H9 (cell line): ENCODE results near the gene DYNLRB1. TPM values are rescaled to one million over a fixed set of nuclear protein-coding genes. Genes with fewer than 3 reads are reported as not detected.

Experiments
- DNase-seq: peaks from one replicate; pipeline ENCODE4 v3.0.0-alpha.2; 2017
- H2AFZ ChIP-seq: one replicate; pipeline ENCODE4 v1.6.1; 2013; ENCODE audit warnings: mild to moderate bottlenecking, low read length, control low read depth, moderate library complexity
- H2AK5ac ChIP-seq: 2 replicates; pipeline ENCODE4 v1.6.1; 2013; ENCODE audit warnings: low read length, control low read depth, mixed read lengths; ENCODE audit not compliant: insufficient read length
- H2BK120ac ChIP-seq: one replicate; pipeline ENCODE4 v1.6.1; 2013; ENCODE audit warnings: low read depth, mild to moderate bottlenecking, low read length, control low read depth, inconsistent platforms; ENCODE audit not compliant: poor library complexity, severe bottlenecking
- H2BK12ac ChIP-seq: 2 replicates; pipeline ENCODE4 v1.6.1; 2013; ENCODE audit warnings: low read length, control low read depth, mixed read lengths, low read depth; ENCODE audit not compliant: insufficient read length
- H2BK15ac ChIP-seq: 2 replicates; pipeline ENCODE4 v1.6.1; 2013; ENCODE audit warnings: low read depth, low read length, control low read depth
- H2BK20ac ChIP-seq: one replicate; pipeline ENCODE4 v1.6.1; 2013; ENCODE audit warnings: low read depth, mild to moderate bottlenecking, low read length, control low read depth, inconsistent platforms; ENCODE audit not compliant: poor library complexity, severe bottlenecking
- H2BK5ac ChIP-seq: 2 replicates; pipeline ENCODE4 v1.6.1; 2013; ENCODE audit warnings: low read length, control low read depth, mixed read lengths; ENCODE audit not compliant: insufficient read length
- H3K14ac ChIP-seq: 2 replicates; pipeline ENCODE4 v1.6.1; 2013; ENCODE audit warnings: low read length, control low read depth; ENCODE audit not compliant: insufficient read depth
- H3K18ac ChIP-seq: 2 replicates; pipeline ENCODE4 v1.6.1; 2013; ENCODE audit warnings: low read depth, mild to moderate bottlenecking, mixed read lengths, low read length, control low read depth; ENCODE audit not compliant: insufficient read length
- H3K23ac ChIP-seq: 2 replicates; pipeline ENCODE4 v1.6.1; 2013; ENCODE audit warnings: low read length, control low read depth, mixed read lengths, low read depth; ENCODE audit not compliant: insufficient read length
- H3K23me2 ChIP-seq: 2 replicates; pipeline ENCODE4 v1.6.1; 2013; ENCODE audit warnings: low read depth, mild to moderate bottlenecking, mixed read lengths, low read length, control low read depth; ENCODE audit not compliant: insufficient read length, poor library complexity, severe bottlenecking
- H3K27ac ChIP-seq: 2 replicates; pipeline ENCODE4 v1.5.1; 2013; ENCODE audit warnings: low read length, control low read depth, mixed read lengths, low read depth; ENCODE audit not compliant: insufficient read length
- H3K27me3 ChIP-seq: 2 replicates; pipeline ENCODE4 v1.6.1; 2013; ENCODE audit warnings: low read length, control low read depth, inconsistent platforms; ENCODE audit not compliant: insufficient read depth
- H3K4ac ChIP-seq: 2 replicates; pipeline ENCODE4 v1.6.1; 2013; ENCODE audit warnings: low read depth, mild to moderate bottlenecking, control low read depth, inconsistent platforms, low read length, moderate library complexity
- H3K4me1 ChIP-seq: 2 replicates; pipeline ENCODE4 v1.6.1; 2013; ENCODE audit warnings: low read length, control low read depth, inconsistent platforms; ENCODE audit not compliant: insufficient read depth
- H3K4me2 ChIP-seq: 2 replicates; pipeline ENCODE4 v1.6.1; 2013; ENCODE audit warnings: low read length, control low read depth, mixed read lengths; ENCODE audit not compliant: insufficient read length, insufficient read depth
- H3K56ac ChIP-seq: 2 replicates; pipeline ENCODE4 v1.6.1; 2013; ENCODE audit warnings: low read depth, mild to moderate bottlenecking, mixed read lengths, low read length, control low read depth; ENCODE audit not compliant: insufficient read length
- H3K79me1 ChIP-seq: 2 replicates; pipeline ENCODE4 v1.6.1; 2013; ENCODE audit warnings: low read depth, mild to moderate bottlenecking, moderate library complexity, low read length, control low read depth, inconsistent platforms; ENCODE audit not compliant: insufficient read depth, poor library complexity, severe bottlenecking
- H3K79me2 ChIP-seq: 2 replicates; pipeline ENCODE4 v1.6.1; 2013; ENCODE audit warnings: low read length, control low read depth, inconsistent platforms; ENCODE audit not compliant: insufficient read depth
- H3K9ac ChIP-seq: 2 replicates; pipeline ENCODE4 v1.6.1; 2013; ENCODE audit warnings: low read length, control low read depth, mixed read lengths; ENCODE audit not compliant: insufficient read length; ENCODE audit errors: extremely low read depth
- H3K9me3 ChIP-seq: one replicate; pipeline ENCODE4 v1.6.1; 2013; ENCODE audit warnings: low read depth, low read length, inconsistent platforms; ENCODE audit not compliant: control insufficient read depth
- H3T11ph ChIP-seq: one replicate; pipeline ENCODE4 v1.6.1; 2013; ENCODE audit warnings: mild to moderate bottlenecking, low read length, control low read depth, inconsistent platforms
- H4K20me1 ChIP-seq: one replicate; pipeline ENCODE4 v1.6.1; 2013; ENCODE audit not compliant: control insufficient read depth, insufficient read length, insufficient read depth
- H4K5ac ChIP-seq: 2 replicates; pipeline ENCODE4 v1.6.1; 2013; ENCODE audit warnings: low read depth, mild to moderate bottlenecking, mixed read lengths, low read length, control low read depth; ENCODE audit not compliant: insufficient read length
- H4K8ac ChIP-seq: replicated peaks from 2 replicates; pipeline ENCODE4 v1.6.1; 2013; ENCODE audit warnings: low read length, control low read depth, mixed read lengths, low read depth; ENCODE audit not compliant: insufficient read length
- H4K91ac ChIP-seq: 2 replicates; pipeline ENCODE4 v1.6.1; 2013; ENCODE audit warnings: low read depth, mild to moderate bottlenecking, moderate library complexity, mixed read lengths, low read length, control low read depth; ENCODE audit not compliant: insufficient read length
- H3K27ac Mint-ChIP-seq, 3 experiments: 2 replicates in 2 of 3; 3 replicates in 1 of 3; pipeline ENCODE4 v1.8.0; 2020 to 2021; ENCODE audit warnings: mixed read lengths in 3 of 3, mild to moderate bottlenecking in 1 of 3, moderate library complexity in 1 of 3
- H3K27me3 Mint-ChIP-seq: 2 replicates; pipeline ENCODE4 v1.8.0; 2021; ENCODE audit warnings: low read depth, mild to moderate bottlenecking, moderate library complexity, mixed read lengths
- H3K36me3 Mint-ChIP-seq, 3 experiments: 2 replicates in 2 of 3; 3 replicates in 1 of 3; pipeline ENCODE4 v1.8.0; 2020 to 2021; ENCODE audit warnings: low read depth in 3 of 3, mixed read lengths in 3 of 3; ENCODE audit not compliant: insufficient read depth in 1 of 3
- H3K4me1 Mint-ChIP-seq, 2 experiments: 2 replicates each; pipeline ENCODE4 v1.8.0; 2020; ENCODE audit warnings: mixed read lengths in 2 of 2
- H3K4me3 Mint-ChIP-seq, 2 experiments: 2 replicates in 1 of 2; 3 replicates in 1 of 2; pipeline ENCODE4 v1.8.0; 2020 to 2021; ENCODE audit warnings: mild to moderate bottlenecking in 2 of 2, mixed read lengths in 2 of 2, moderate library complexity in 1 of 2
- H3K9me3 Mint-ChIP-seq, 2 experiments: 2 replicates in 1 of 2; 3 replicates in 1 of 2; pipeline ENCODE4 v1.8.0; 2020; ENCODE audit warnings: mild to moderate bottlenecking in 2 of 2, mixed read lengths in 2 of 2, moderate library complexity in 1 of 2
- WGBS: extraction: QIAGEN DNeasy Blood & Tissue Kit; methylation state at CpG from one replicate; pipeline ENCODE4 v1.1.7; 2013; ENCODE audit warnings: missing lambda C conversion rate, low lambda C conversion rate, mixed read lengths; ENCODE audit not compliant: insufficient read length; ENCODE audit errors: extremely low coverage; 5-methylcytosine and 5-hydroxymethylcytosine counted together
- total RNA-seq: library from RNA; stranded (reverse); gene quantifications from 2 replicates; pipeline ENCODE4 v1.2.1, GENCODE V29; 2021
- TF ChIP-seq, protein P1 (sequence below): fragments of 200-600 bp; sonication (generic); conservative IDR thresholded peaks from 3 replicates; pipeline ENCODE4 v1.8.0; 2021; ENCODE audit warnings: antibody characterized with exemption, mild to moderate bottlenecking

DYNLRB1 gene
- total RNA-seq, 1 experiment from 2014 or later: 200 TPM

DNA sequence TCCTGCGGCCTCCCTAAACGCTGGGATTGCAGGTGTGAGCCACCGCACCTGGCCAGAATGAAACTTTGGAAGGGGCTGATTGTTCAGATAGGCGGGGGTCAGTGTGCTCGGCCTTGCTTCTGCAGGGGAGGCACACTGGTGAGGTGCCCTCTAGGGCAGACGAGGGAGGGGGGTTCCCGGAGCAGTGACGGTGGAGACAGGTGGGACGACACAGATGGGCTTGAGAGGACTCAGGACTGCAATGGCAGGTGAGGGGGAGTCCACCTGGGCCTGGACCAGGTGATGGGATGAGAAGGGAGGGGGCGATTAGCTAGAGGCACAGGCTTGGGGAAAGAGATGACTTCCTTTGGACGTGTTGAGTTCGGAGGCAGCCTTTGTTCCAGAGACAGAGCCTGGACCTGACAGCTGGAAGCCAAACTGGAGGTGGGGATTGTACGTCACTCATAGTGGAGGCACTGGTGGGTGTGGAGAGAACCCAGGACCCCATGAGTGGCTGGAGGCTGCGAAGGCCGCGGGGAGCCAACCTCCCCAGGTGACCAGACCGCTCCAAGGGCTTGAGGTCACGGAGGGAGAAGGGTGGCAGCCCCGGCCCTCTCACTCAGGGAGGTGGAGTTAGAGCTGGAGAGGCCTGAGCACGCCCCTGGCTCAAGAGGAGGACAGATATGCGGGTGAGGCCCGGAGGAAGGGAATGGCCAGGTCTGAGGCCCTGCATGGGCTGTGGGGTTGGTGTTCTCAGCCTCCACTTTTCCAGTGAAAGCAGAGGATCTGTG lies 31.8 kb downstream of the DYNLRB1 start:
- no peak overlapping the region for H2BK20ac ChIP-seq
- no peaks in the 10 kb centered on the region for H3K79me2 ChIP-seq
- H3K4me1 ChIP-seq: peaks cover 2% of the 10 kb centered on the region; the same call in 1 of the 2 replicates
- H3K23me2 ChIP-seq: peaks cover 3% of the 10 kb centered on the region
- TF ChIP-seq, protein P1, sequence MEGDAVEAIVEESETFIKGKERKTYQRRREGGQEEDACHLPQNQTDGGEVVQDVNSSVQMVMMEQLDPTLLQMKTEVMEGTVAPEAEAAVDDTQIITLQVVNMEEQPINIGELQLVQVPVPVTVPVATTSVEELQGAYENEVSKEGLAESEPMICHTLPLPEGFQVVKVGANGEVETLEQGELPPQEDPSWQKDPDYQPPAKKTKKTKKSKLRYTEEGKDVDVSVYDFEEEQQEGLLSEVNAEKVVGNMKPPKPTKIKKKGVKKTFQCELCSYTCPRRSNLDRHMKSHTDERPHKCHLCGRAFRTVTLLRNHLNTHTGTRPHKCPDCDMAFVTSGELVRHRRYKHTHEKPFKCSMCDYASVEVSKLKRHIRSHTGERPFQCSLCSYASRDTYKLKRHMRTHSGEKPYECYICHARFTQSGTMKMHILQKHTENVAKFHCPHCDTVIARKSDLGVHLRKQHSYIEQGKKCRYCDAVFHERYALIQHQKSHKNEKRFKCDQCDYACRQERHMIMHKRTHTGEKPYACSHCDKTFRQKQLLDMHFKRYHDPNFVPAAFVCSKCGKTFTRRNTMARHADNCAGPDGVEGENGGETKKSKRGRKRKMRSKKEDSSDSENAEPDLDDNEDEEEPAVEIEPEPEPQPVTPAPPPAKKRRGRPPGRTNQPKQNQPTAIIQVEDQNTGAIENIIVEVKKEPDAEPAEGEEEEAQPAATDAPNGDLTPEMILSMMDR: no peak
- H2BK5ac ChIP-seq: no peak overlapping the region
- no peak overlapping the region for H4K8ac ChIP-seq
- H3K27ac Mint-ChIP-seq: peak overlapping the region in 1 of 3 experiments; percentile 38; a peak in 1 of 7 replicates
- H2AK5ac ChIP-seq: no peak overlapping the region
- no peaks in the 10 kb centered on the region for H3K9me3 ChIP-seq
- H3K18ac ChIP-seq: no peak overlapping the region
- no peak overlapping the region for H2BK15ac ChIP-seq
- no peak overlapping the region for H2AFZ ChIP-seq
- no peaks in the 10 kb centered on the region; a peak in 1 of 7 replicates for H3K36me3 Mint-ChIP-seq
- H2BK120ac ChIP-seq: no peak overlapping the region
- peaks cover 13% of the 10 kb centered on the region for H3K27me3 Mint-ChIP-seq
- H3K14ac ChIP-seq: no peak overlapping the region
- no peak overlapping the region for H4K91ac ChIP-seq
- no CpG with 5 or more reads among the region's 22 CpGs for WGBS
- no peak overlapping the region for H3K4me3 Mint-ChIP-seq
- no peaks in the 10 kb centered on the region for H3K79me1 ChIP-seq
- H3K23ac ChIP-seq: no peak overlapping the region
- no peak overlapping the region for H3T11ph ChIP-seq
- no peak overlapping the region for H3K4ac ChIP-seq
- peaks cover 31 to 33% of the 10 kb centered on the region in 2 experiments for H3K4me1 Mint-ChIP-seq
- no peak overlapping the region for H3K9ac ChIP-seq
- H3K27ac ChIP-seq: no peak overlapping the region
- H4K20me1 ChIP-seq: no peaks in the 10 kb centered on the region
- H3K27me3 ChIP-seq: no peaks in the 10 kb centered on the region; the same call in 1 of the 2 replicates
- H4K5ac ChIP-seq: no peak overlapping the region
- H3K56ac ChIP-seq: no peak overlapping the region
- H3K4me2 ChIP-seq: no peak overlapping the region
- H2BK12ac ChIP-seq: no peak overlapping the region
- peaks cover 0 to 1% of the 10 kb centered on the region in 2 experiments; a peak in 1 of 5 replicates for H3K9me3 Mint-ChIP-seq
- DNase-seq: no peak
